Spinal cord (tissue), 10 donors: ENCODE measurements around the gene NDUFB10. TPM values are rescaled to one million over a fixed set of nuclear protein-coding genes. Genes with fewer than 3 reads are reported as not detected.

Source experiments
- DNase-seq, 6 donors: peaks; one replicate each; pipeline versions ENCODE4 v3.0.0 to v3.0.0-alpha.2; 2013 to 2015; ENCODE audit warnings: low spot score in 6 of 6, low read depth in 4 of 6
- H3K27ac ChIP-seq: one replicate; pipeline ENCODE4 v1.5.1; 2013; ENCODE audit warnings: low read depth, low read length, control low read depth
- H3K27me3 ChIP-seq: one replicate; pipeline ENCODE4 v1.6.1; 2013; ENCODE audit warnings: low read length; ENCODE audit not compliant: control insufficient read depth, insufficient read depth
- H3K36me3 ChIP-seq: one replicate; pipeline ENCODE4 v1.6.1; 2013; ENCODE audit warnings: low read length; ENCODE audit not compliant: control insufficient read depth, insufficient read depth
- H3K4me1 ChIP-seq: one replicate; pipeline ENCODE4 v1.6.1; 2013; ENCODE audit warnings: low read length; ENCODE audit not compliant: control insufficient read depth, insufficient read depth
- H3K4me3 ChIP-seq: one replicate; pipeline ENCODE4 v1.5.1; 2013; ENCODE audit warnings: low read depth, low read length, control low read depth
- H3K9me3 ChIP-seq: one replicate; pipeline ENCODE4 v1.6.1; 2013; ENCODE audit warnings: low read length; ENCODE audit not compliant: control insufficient read depth, insufficient read depth
- WGBS: methylation state at CpG from one replicate; pipeline ENCODE4 v1.1.5; 2013; ENCODE audit warnings: missing lambda C conversion rate; ENCODE audit not compliant: insufficient coverage; 5-methylcytosine and 5-hydroxymethylcytosine counted together
- polyA plus RNA-seq, 2 donors: library from polyadenylated mRNA; unstranded; fragments of 120-200 nt; gene quantifications; one replicate each; pipeline ENCODE4 v1.2.1, GENCODE V29; 2013; ENCODE audit not compliant: insufficient read length in 2 of 2
- total RNA-seq, 2 donors: library from RNA; depleted of rRNA in 1 of 2; stranded (reverse); fragments of 120-200 nt in 1 of 2; fragments of >200 nt in 1 of 2; gene quantifications; one replicate each; pipeline versions ENCODE4 v1.2.3 to v1.2.4, GENCODE V29; 2013 to 2014
- donor health status: healthy.

The NDUFB10 gene
- total and polyA plus RNA-seq, 4 donors: 78.7 to 178 (median 158) TPM

- H3K27me3 ChIP-seq: peaks cover 68% of the 10 kb centered on the region
- peaks cover 21% of the 10 kb centered on the region for H3K4me1 ChIP-seq
- WGBS: 90% methylated on average over 8 of the region's 8 CpGs
- DNase-seq: no peak
- H3K36me3 ChIP-seq: no peaks in the 10 kb centered on the region
- no peak overlapping the region for H3K27ac ChIP-seq
- H3K4me3 ChIP-seq: no peak overlapping the region
- no peaks in the 10 kb centered on the region for H3K9me3 ChIP-seq
Observed at GRCh38 chr16:1922357-1922756, 37.0 kb upstream of the NDUFB10 start.

- DNase-seq: no peak
- Histone ChIP-seq H3K4me1 (peaks cover 16% of the 10 kb centered on the region), H3K36me3 (no peaks in the 10 kb centered on the region), H3K9me3 (no peaks in the 10 kb centered on the region), H3K27ac (no peak overlapping the region), H3K27me3 (peaks cover 62% of the 10 kb centered on the region), H3K4me3 (no peak overlapping the region)
- 9% methylated on average over 15 of the region's 24 CpGs for WGBS
Observed at GRCh38 chr16:1923299-1924034, 35.9 kb upstream of the NDUFB10 start.

- Histone ChIP-seq H3K4me1 (peaks cover 13% of the 10 kb centered on the region), H3K27me3 (peaks cover 56% of the 10 kb centered on the region), H3K36me3 (no peaks in the 10 kb centered on the region), H3K4me3 (no peak overlapping the region), H3K27ac (no peak overlapping the region), H3K9me3 (no peaks in the 10 kb centered on the region)
- no peak for DNase-seq
- WGBS: 76% methylated on average over 5 of the region's 5 CpGs
Observed at GRCh38 chr16:1924095-1924494, 35.2 kb upstream of the NDUFB10 start.

- WGBS: 50% methylated on average over 6 of the region's 11 CpGs
- no peak for DNase-seq
- Histone ChIP-seq H3K36me3 (no peaks in the 10 kb centered on the region), H3K4me1 (peaks cover 18% of the 10 kb centered on the region), H3K9me3 (no peaks in the 10 kb centered on the region), H3K27me3 (peaks cover 34% of the 10 kb centered on the region), H3K4me3 (no peak overlapping the region), H3K27ac (no peak overlapping the region)
Observed at GRCh38 chr16:1926271-1926670, 33.1 kb upstream of the NDUFB10 start.

GRCh38 chr16:1929105-1929504 is 30.2 kb upstream of the NDUFB10 start:
- Histone ChIP-seq H3K27ac (no peak overlapping the region), H3K4me3 (peak overlapping the region; percentile 33), H3K27me3 (peaks cover 6% of the 10 kb centered on the region), H3K36me3 (no peaks in the 10 kb centered on the region), H3K9me3 (no peaks in the 10 kb centered on the region), H3K4me1 (peaks cover 12% of the 10 kb centered on the region)
- peak in 2 of 6 donors; percentile 32 to 50 for DNase-seq
- 13% methylated on average over 6 of the region's 11 CpGs for WGBS

- DNase-seq: peak; percentile 29 to 94 (median 74)
- Histone ChIP-seq H3K27ac (no peak overlapping the region), H3K4me3 (peak overlapping the region; percentile 33), H3K36me3 (no peaks in the 10 kb centered on the region), H3K27me3 (no peaks in the 10 kb centered on the region), H3K9me3 (no peaks in the 10 kb centered on the region), H3K4me1 (peaks cover 12% of the 10 kb centered on the region)
- 14% methylated on average over 56 of the region's 70 CpGs for WGBS
Observed at GRCh38 chr16:1929578-1930337, 29.6 kb upstream of the NDUFB10 start.

GRCh38 chr16:1930338-1930720 is 29.0 kb upstream of the NDUFB10 start:
- H3K4me3 ChIP-seq: no peak overlapping the region
- 80% methylated on average over 5 of the region's 10 CpGs for WGBS

GRCh38 chr16:1932050-1933028 is 27.0 kb upstream of the NDUFB10 start:
- Histone ChIP-seq H3K27ac (no peak overlapping the region), H3K27me3 (no peaks in the 10 kb centered on the region), H3K36me3 (peaks cover 7% of the 10 kb centered on the region), H3K4me3 (no peak overlapping the region), H3K9me3 (no peaks in the 10 kb centered on the region), H3K4me1 (peaks cover 12% of the 10 kb centered on the region)
- 72% methylated on average over 19 of the region's 19 CpGs for WGBS
- DNase-seq: peak in 1 of 6 donors; percentile 1

More at GRCh38 chr16:1930338-1930720, 29.0 kb upstream of the NDUFB10 start:
- Histone ChIP-seq H3K36me3 (no peaks in the 10 kb centered on the region), H3K9me3 (no peaks in the 10 kb centered on the region), H3K27ac (no peak overlapping the region), H3K27me3 (no peaks in the 10 kb centered on the region), H3K4me1 (peaks cover 12% of the 10 kb centered on the region)
- DNase-seq: no peak

- H3K27me3 ChIP-seq: no peaks in the 10 kb centered on the region
Observed at GRCh38 chr16:1933097-1933661, 26.2 kb upstream of the NDUFB10 start.

More at GRCh38 chr16:1933097-1933661, 26.2 kb upstream of the NDUFB10 start:
- peaks cover 12% of the 10 kb centered on the region for H3K4me1 ChIP-seq
- peaks cover 12% of the 10 kb centered on the region for H3K36me3 ChIP-seq
- DNase-seq: no peak
- WGBS: 65% methylated on average over 23 of the region's 23 CpGs
- H3K9me3 ChIP-seq: no peaks in the 10 kb centered on the region
- H3K27ac ChIP-seq: no peak overlapping the region
- H3K4me3 ChIP-seq: no peak overlapping the region
